K562 (cell line): ENCODE data around the gene ATP6V0D1. TPM values are rescaled to one million over a fixed set of nuclear protein-coding genes. Genes with fewer than 3 reads are reported as not detected.

ENCODE experiments used
- CBX3 ChIP-seq, 2 experiments: IDR thresholded peaks; 1 replicate in 1 of 2; 2 replicates in 1 of 2; pipeline ENCODE4 v1.6.1; 2012; ENCODE audit warnings: inconsistent platforms in 2 of 2, low read length in 2 of 2, borderline replicate concordance in 1 of 2, control low read depth in 1 of 2
- FIP1L1 ChIP-seq: fragments of 200-400 bp; formaldehyde crosslinking; IDR thresholded peaks from 2 replicates; pipeline ENCODE4 v1.6.1; 2018; ENCODE audit warnings: mild to moderate bottlenecking, low read depth, low read length; ENCODE audit not compliant: poor library complexity, severe bottlenecking
- FOXM1 ChIP-seq, 2 experiments: fragments of 450-650 bp in 1 of 2; sonication (generic) in 1 of 2; formaldehyde crosslinking in 1 of 2; IDR thresholded peaks; 2 replicates each; pipeline versions ENCODE4 v1.6.1 to v1.9.0; 2017 to 2022; ENCODE audit warnings: low read depth in 2 of 2, mild to moderate bottlenecking in 2 of 2, missing genetic modification reagents in 1 of 2, moderate library complexity in 1 of 2
- HDAC8 ChIP-seq: fragments of 450-650 bp; IDR thresholded peaks from 2 replicates; pipeline ENCODE4 v1.6.1; 2016; ENCODE audit warnings: mild to moderate bottlenecking, missing genetic modification characterization, moderate library complexity, missing compliant biosample characterization
- HOXB6 ChIP-seq: fragments of 250-450 bp; sonication (Bioruptor Pico); IDR thresholded peaks from 2 replicates; pipeline ENCODE4 v1.5.1; 2022; ENCODE audit warnings: mild to moderate bottlenecking, borderline replicate concordance
- KDM4B ChIP-seq, 2 experiments: fragments of 450-650 bp in 1 of 2; sonication (generic) in 1 of 2; IDR thresholded peaks; 2 replicates each; pipeline ENCODE4 v1.6.1; 2016 to 2017; ENCODE audit warnings: borderline replicate concordance in 2 of 2, antibody characterized with exemption in 1 of 2, low read depth in 1 of 2, mild to moderate bottlenecking in 1 of 2
- MAZ ChIP-seq, 2 experiments: fragments of 450-650 bp in 1 of 2; sonication (generic) in 1 of 2; formaldehyde crosslinking; IDR thresholded peaks in 1 of 2; conservative IDR thresholded peaks in 1 of 2; 2 replicates each; pipeline versions ENCODE4 v1.4.0 to v1.5.0; 2020; ENCODE audit warnings: mild to moderate bottlenecking in 1 of 2, missing genetic modification reagents in 1 of 2
- RBM14 ChIP-seq: fragments of 200-400 bp; formaldehyde crosslinking; IDR thresholded peaks from 2 replicates; pipeline ENCODE4 v1.6.1; 2018; ENCODE audit warnings: low read depth, mild to moderate bottlenecking, low read length, moderate library complexity, borderline replicate concordance; ENCODE audit not compliant: insufficient read depth
- RBM39 ChIP-seq: fragments of 200-400 bp; formaldehyde crosslinking; optimal IDR thresholded peaks from 2 replicates; pipeline ENCODE3; 2018; ENCODE audit warnings: low read depth, low read length
- SMARCA5 ChIP-seq: fragments of 450-650 bp; IDR thresholded peaks from 2 replicates; pipeline ENCODE4 v1.6.1; 2016
- SP1 ChIP-seq: sonication (generic); formaldehyde crosslinking; IDR thresholded peaks from 2 replicates; pipeline ENCODE4 v1.8.1; 2022; ENCODE audit warnings: mild to moderate bottlenecking, missing genetic modification reagents
- SUPT5H ChIP-seq: fragments of 450-650 bp; IDR thresholded peaks from 2 replicates; pipeline ENCODE4 v1.6.1; 2016
- ZFP1 ChIP-seq: fragments of 450-650 bp; formaldehyde crosslinking; IDR thresholded peaks from 2 replicates; pipeline ENCODE4 v1.4.0; 2020; ENCODE audit warnings: mild to moderate bottlenecking, mixed read lengths
- ZNF696 ChIP-seq: fragments of 250-450 bp; sonication (Bioruptor Pico); conservative IDR thresholded peaks from 2 replicates; pipeline ENCODE4 v1.4.0; 2020; ENCODE audit warnings: mild to moderate bottlenecking, moderate library complexity
- ZNF75A ChIP-seq: fragments of 450-650 bp; formaldehyde crosslinking; IDR thresholded peaks from 2 replicates; pipeline ENCODE4 v1.4.0; 2020; ENCODE audit warnings: mild to moderate bottlenecking
- polyA plus RNA-seq, 8 experiments: library from polyadenylated mRNA; depleted of rRNA in 4 of 8; stranded (reverse) in 5 of 8; unstranded in 3 of 8; fragments of >200 nt; fragmentation: Nextera tagmentation in 2 of 8; fragmentation: Illumina TruSeq in 1 of 8; extraction: Ambion mirVana in 2 of 8; extraction: Trizol in 1 of 8; gene quantifications; 2 replicates each; pipeline versions ENCODE4 v1.2.1 to v1.2.3, GENCODE V29; 2011 to 2014; ENCODE audit warnings: inconsistent platforms in 1 of 8, missing spikeins in 1 of 8
- total RNA-seq, 7 experiments: library from RNA; depleted of rRNA in 6 of 7; stranded (reverse); fragments of >200 nt in 6 of 7; fragmentation: Illumina TruSeq in 2 of 7; extraction: Trizol in 2 of 7; gene quantifications; 2 replicates each; pipeline versions ENCODE4 v1.2.1 to v1.2.3, GENCODE V29; 2011 to 2021; ENCODE audit warnings: low replicate concordance in 1 of 7
- TF ChIP-seq, protein P1 (sequence below), 2 experiments: fragments of 450-650 bp in 1 of 2; sonication (generic) in 1 of 2; formaldehyde crosslinking; conservative IDR thresholded peaks; 2 replicates each; pipeline versions ENCODE4 v1.4.0 to v1.8.1; 2020 to 2022; ENCODE audit warnings: mild to moderate bottlenecking in 1 of 2, missing genetic modification reagents in 1 of 2
- TF ChIP-seq, protein P2 (sequence below): fragments of 450-650 bp; IDR thresholded peaks from 2 replicates; pipeline ENCODE4 v1.6.1; 2017; ENCODE audit warnings: antibody characterized with exemption, mild to moderate bottlenecking
- TF ChIP-seq, protein P3 (sequence below): sonication (generic); formaldehyde crosslinking; IDR thresholded peaks from 2 replicates; pipeline ENCODE4 v1.8.0; 2022; ENCODE audit warnings: mild to moderate bottlenecking, missing genetic modification reagents, borderline replicate concordance
- TF ChIP-seq, protein P4 (sequence below): sonication (generic); formaldehyde crosslinking; IDR thresholded peaks from 2 replicates; pipeline ENCODE4 v1.8.0; 2022; ENCODE audit warnings: mild to moderate bottlenecking, low read depth, missing genetic modification reagents

The ATP6V0D1 gene
- total and polyA plus RNA-seq, 9 of the 15 experiments (the other 6 are each of a cell fraction or from before 2014, with no cell fraction given) = 23.2 to 69.7 (median 45.6) TPM

DNA sequence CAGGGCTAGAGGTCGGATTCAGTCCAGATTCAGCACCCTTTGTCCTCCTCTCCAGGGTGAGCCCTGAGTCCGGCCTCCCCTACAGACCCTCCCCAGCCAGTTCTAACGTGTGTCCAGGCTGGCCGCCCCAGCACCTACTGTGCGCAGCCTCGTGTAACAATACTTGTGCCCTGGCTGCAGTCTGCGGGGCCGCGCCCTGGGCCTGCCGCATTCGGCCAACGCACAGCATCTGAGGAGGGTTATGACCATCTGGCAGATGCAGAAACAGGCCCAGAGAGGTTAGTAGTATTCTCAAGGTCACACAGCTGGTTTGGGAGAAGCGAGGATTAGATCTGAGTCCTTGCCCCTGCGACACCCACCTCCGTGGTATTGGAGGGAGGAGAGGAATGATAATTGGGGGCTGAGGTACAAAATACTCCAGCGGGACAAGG is 48.6 kb upstream of the ATP6V0D1 start (continued):
- TF ChIP-seq, protein P1, sequence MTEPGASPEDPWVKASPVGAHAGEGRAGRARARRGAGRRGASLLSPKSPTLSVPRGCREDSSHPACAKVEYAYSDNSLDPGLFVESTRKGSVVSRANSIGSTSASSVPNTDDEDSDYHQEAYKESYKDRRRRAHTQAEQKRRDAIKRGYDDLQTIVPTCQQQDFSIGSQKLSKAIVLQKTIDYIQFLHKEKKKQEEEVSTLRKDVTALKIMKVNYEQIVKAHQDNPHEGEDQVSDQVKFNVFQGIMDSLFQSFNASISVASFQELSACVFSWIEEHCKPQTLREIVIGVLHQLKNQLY (CRISPR knock-in tag; conservative IDR thresholded peaks at IDR 0.05) = no peak
- TF ChIP-seq MAZ (CRISPR knock-in tag; conservative IDR thresholded peaks at IDR 0.05 in 1 of 2, IDR thresholded peaks at IDR 0.05 in 1 of 2) = no peak
- TF ChIP-seq KDM4B (IDR thresholded peaks at IDR 0.05; ENCODE audit: borderline replicate concordance in 2 of 2, low read depth in 1 of 2) = 0 out of 4 replicates have a peak, but pooled peaks of 1 of the 2 experiments have one; percentile 2
- TF ChIP-seq, protein P2, sequence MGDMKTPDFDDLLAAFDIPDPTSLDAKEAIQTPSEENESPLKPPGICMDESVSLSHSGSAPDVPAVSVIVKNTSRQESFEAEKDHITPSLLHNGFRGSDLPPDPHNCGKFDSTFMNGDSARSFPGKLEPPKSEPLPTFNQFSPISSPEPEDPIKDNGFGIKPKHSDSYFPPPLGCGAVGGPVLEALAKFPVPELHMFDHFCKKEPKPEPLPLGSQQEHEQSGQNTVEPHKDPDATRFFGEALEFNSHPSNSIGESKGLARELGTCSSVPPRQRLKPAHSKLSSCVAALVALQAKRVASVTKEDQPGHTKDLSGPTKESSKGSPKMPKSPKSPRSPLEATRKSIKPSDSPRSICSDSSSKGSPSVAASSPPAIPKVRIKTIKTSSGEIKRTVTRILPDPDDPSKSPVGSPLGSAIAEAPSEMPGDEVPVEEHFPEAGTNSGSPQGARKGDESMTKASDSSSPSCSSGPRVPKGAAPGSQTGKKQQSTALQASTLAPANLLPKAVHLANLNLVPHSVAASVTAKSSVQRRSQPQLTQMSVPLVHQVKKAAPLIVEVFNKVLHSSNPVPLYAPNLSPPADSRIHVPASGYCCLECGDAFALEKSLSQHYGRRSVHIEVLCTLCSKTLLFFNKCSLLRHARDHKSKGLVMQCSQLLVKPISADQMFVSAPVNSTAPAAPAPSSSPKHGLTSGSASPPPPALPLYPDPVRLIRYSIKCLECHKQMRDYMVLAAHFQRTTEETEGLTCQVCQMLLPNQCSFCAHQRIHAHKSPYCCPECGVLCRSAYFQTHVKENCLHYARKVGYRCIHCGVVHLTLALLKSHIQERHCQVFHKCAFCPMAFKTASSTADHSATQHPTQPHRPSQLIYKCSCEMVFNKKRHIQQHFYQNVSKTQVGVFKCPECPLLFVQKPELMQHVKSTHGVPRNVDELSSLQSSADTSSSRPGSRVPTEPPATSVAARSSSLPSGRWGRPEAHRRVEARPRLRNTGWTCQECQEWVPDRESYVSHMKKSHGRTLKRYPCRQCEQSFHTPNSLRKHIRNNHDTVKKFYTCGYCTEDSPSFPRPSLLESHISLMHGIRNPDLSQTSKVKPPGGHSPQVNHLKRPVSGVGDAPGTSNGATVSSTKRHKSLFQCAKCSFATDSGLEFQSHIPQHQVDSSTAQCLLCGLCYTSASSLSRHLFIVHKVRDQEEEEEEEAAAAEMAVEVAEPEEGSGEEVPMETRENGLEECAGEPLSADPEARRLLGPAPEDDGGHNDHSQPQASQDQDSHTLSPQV = no peak
- TF ChIP-seq FIP1L1 = no peak
- no peak for TF ChIP-seq ZNF75A (CRISPR knock-in tag)
- TF ChIP-seq RBM14 = 0 out of 2 replicates have a peak, but pooled peaks have one; percentile 59
- no peak for TF ChIP-seq HDAC8 (tag)
- TF ChIP-seq SMARCA5 = peak; percentile 68
- TF ChIP-seq HOXB6 = no peak
- TF ChIP-seq, protein P3, sequence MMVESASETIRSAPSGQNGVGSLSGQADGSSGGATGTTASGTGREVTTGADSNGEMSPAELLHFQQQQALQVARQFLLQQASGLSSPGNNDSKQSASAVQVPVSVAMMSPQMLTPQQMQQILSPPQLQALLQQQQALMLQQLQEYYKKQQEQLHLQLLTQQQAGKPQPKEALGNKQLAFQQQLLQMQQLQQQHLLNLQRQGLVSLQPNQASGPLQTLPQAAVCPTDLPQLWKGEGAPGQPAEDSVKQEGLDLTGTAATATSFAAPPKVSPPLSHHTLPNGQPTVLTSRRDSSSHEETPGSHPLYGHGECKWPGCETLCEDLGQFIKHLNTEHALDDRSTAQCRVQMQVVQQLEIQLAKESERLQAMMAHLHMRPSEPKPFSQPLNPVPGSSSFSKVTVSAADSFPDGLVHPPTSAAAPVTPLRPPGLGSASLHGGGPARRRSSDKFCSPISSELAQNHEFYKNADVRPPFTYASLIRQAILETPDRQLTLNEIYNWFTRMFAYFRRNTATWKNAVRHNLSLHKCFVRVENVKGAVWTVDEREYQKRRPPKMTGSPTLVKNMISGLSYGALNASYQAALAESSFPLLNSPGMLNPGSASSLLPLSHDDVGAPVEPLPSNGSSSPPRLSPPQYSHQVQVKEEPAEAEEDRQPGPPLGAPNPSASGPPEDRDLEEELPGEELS (CRISPR knock-in tag) = no peak
- no peak for TF ChIP-seq ZNF696 (CRISPR knock-in tag)
- no peak for TF ChIP-seq FOXM1 (IDR thresholded peaks at IDR 0.05; ENCODE audit: low read depth)
- TF ChIP-seq FOXM1 (CRISPR knock-in tag; IDR thresholded peaks at IDR 0.05; ENCODE audit: low read depth) = no peak
- TF ChIP-seq SUPT5H = no peak
- TF ChIP-seq, protein P4, sequence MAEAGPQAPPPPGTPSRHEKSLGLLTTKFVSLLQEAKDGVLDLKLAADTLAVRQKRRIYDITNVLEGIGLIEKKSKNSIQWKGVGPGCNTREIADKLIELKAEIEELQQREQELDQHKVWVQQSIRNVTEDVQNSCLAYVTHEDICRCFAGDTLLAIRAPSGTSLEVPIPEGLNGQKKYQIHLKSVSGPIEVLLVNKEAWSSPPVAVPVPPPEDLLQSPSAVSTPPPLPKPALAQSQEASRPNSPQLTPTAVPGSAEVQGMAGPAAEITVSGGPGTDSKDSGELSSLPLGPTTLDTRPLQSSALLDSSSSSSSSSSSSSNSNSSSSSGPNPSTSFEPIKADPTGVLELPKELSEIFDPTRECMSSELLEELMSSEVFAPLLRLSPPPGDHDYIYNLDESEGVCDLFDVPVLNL = 0 out of 2 replicates have a peak, but pooled peaks have one; percentile 25
- TF ChIP-seq ZFP1 (CRISPR knock-in tag) = no peak
- no peak for TF ChIP-seq RBM39
- peak; percentile 20; the same call in 1 of the 2 replicates for TF ChIP-seq SP1 (CRISPR knock-in tag)
- no peak for TF ChIP-seq CBX3 (IDR thresholded peaks at IDR 0.05; ENCODE audit: borderline replicate concordance in 1 of 2, low read length in 2 of 2)
